ENCODE results near the gene TAS2R40.
"Not testable (repeated sequence)": the region's sequence is repeated elsewhere in the genome, so short reads cannot be mapped to it uniquely, and the experiment has no call there.

The TAS2R40 gene

DNA sequence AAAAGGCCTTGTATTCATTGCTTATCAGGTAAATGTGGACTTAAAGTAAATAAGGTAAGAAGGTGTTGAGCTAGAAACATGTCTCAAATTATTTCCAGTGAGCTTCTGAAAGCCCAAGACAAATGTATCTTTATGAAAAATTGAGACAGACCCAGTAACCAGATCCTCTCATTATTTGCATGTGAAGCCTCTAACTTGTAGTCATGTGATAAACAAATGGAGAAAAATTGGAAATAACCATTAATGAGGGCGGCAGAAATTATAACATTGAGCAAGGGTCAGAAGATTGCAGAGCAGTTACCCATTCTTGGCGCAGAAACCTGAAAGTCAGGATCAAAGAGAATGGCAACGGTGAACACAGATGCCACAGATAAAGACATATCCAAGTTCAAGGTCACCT, at the start of gene TAS2R40:
TAS2R40 (plus strand) TSS at position 301 of the 400 bp plus-strand sequence; CDS start at position 343, 42 bp downstream.
- Histone ChIP-seq H3K36me3 (ENCODE audit: control insufficient read depth in 5 of 5, insufficient read depth in 5 of 5, low read length in 5 of 5) (no peaks in the 10 kb centered on the region), H3K27me3 (ENCODE audit: control insufficient read depth in 5 of 5, insufficient read depth in 4 of 5, low read length in 5 of 5) (no peaks in the 10 kb centered on the region), H3K9ac (ENCODE audit: low read length in 5 of 5) (no peak within 1 kb of the TSS), H3K4me1 (ENCODE audit: control insufficient read depth in 5 of 5, insufficient read depth in 5 of 5, low read length in 5 of 5) (peaks cover 0 to 4% (median 0%) of the 10 kb centered on the region in 5 donors), H3K9me3 (ENCODE audit: control insufficient read depth in 5 of 5, low read length in 5 of 5) (no peaks in the 10 kb centered on the region), H3K4me3 (ENCODE audit: low read depth in 1 of 5, low read length in 5 of 5) (no peak within 1 kb of the TSS), H3K27ac (ENCODE audit: low read depth, low read length) (no peak within 1 kb of the TSS)

DNA sequence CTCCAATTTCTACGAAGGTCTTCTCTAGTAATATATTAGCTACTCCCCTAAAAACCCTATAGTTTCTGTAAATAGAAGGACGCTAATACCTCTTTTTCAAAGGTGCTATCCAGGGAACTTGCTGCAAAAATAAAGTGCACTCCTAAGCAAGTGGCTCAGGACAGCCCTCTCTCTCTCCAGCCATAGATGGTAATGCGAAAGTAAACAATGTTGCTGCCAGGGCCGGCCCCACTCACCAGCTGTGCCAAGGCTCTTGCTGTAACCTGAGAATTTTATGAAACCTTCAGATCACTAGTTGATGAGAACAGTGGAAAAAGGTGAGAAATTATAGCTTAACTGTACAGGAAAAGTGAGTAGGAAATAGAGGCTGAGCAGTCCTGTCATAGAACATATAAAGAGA, 49.5 kb upstream of the TAS2R40 start:
- peaks cover 0 to 5% (median 0%) of the 10 kb centered on the region in 5 donors for H3K9me3 ChIP-seq (ENCODE audit: control insufficient read depth in 5 of 5, low read length in 5 of 5)
- H3K4me1 ChIP-seq (ENCODE audit: control insufficient read depth in 5 of 5, insufficient read depth in 5 of 5, low read length in 5 of 5), result peaks cover 0 to 4% (median 2%) of the 10 kb centered on the region in 5 donors
- H3K36me3 ChIP-seq (ENCODE audit: control insufficient read depth in 5 of 5, insufficient read depth in 5 of 5, low read length in 5 of 5), result no peaks in the 10 kb centered on the region
- H3K9ac ChIP-seq (ENCODE audit: low read length in 5 of 5), result no peak overlapping the region
- no peak overlapping the region for H3K4me3 ChIP-seq (ENCODE audit: low read depth in 1 of 5, low read length in 5 of 5)
- H3K27ac ChIP-seq (ENCODE audit: low read depth, low read length), result no peak overlapping the region
- H3K27me3 ChIP-seq (ENCODE audit: control insufficient read depth in 5 of 5, insufficient read depth in 4 of 5, low read length in 5 of 5), result no peaks in the 10 kb centered on the region

DNA sequence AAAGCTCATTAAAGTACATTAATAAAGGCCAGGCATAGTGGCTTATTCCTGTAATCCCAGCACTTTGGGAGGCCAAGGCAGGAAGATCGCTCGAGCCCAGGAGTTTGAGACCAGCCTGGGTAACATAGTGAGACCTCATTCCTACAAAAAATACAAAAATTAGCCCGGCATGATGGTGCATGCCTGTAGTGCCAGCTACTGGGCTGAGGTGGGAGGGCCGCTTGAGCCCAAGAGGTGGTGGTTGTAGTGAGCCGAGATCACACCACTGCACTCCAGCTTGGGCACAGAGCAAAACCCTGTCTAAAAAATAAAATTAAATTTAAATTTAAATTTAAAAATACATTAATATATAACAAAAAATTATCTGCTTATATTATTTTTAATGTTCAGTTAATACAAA, 45.7 kb upstream of the TAS2R40 start:
- Histone ChIP-seq H3K27me3 (ENCODE audit: control insufficient read depth in 5 of 5, insufficient read depth in 4 of 5, low read length in 5 of 5) (no peaks in the 10 kb centered on the region), H3K9me3 (ENCODE audit: control insufficient read depth in 5 of 5, low read length in 5 of 5) (peaks cover 0 to 15% (median 6%) of the 10 kb centered on the region in 5 donors), H3K36me3 (ENCODE audit: control insufficient read depth in 5 of 5, insufficient read depth in 5 of 5, low read length in 5 of 5) (no peaks in the 10 kb centered on the region), H3K9ac (ENCODE audit: low read length in 5 of 5) (no peak overlapping the region), H3K4me1 (ENCODE audit: control insufficient read depth in 5 of 5, insufficient read depth in 5 of 5, low read length in 5 of 5) (peaks cover 0 to 4% (median 2%) of the 10 kb centered on the region in 5 donors), H3K4me3 (ENCODE audit: low read depth in 1 of 5, low read length in 5 of 5) (no peak overlapping the region), H3K27ac (ENCODE audit: low read depth, low read length) (no peak overlapping the region)

DNA sequence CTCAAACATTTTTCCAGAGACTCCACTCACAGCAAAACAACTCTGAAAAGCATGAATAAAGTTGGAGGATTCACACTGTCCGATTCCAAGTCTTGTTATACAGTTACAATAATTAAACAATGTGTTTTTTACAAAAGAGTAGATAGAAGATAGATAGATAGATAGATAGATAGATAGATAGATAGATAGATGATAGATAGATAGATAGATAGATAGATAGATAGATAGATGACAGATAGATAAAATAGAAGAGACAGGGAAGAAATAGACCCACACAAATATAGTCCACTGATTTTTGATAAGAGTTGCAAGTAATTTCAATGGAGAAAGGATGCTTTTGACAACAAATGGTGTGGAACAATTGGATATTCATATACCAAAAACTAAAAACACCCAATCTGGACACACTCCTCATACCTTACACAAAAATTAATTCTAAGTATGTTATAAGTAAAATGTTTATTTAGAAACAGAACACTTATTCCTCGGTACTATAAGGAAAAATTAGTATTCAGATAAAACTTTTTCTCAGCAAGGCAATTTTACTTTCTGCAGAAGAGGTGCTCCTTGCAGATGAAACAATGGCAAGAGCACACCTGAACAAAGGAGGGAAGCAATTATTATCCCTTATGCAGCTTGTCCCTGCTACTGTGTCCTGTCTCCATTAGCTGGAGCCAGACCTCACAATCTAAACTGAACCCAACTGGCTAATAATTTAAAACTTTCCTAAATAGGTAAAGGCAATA, 44.3 kb upstream of the TAS2R40 start:
- Histone ChIP-seq H3K4me1 (ENCODE audit: control insufficient read depth in 5 of 5, insufficient read depth in 5 of 5, low read length in 5 of 5) (no peaks in the 10 kb centered on the region), H3K27me3 (ENCODE audit: control insufficient read depth in 5 of 5, insufficient read depth in 4 of 5, low read length in 5 of 5) (no peaks in the 10 kb centered on the region), H3K36me3 (ENCODE audit: control insufficient read depth in 5 of 5, insufficient read depth in 5 of 5, low read length in 5 of 5) (no peaks in the 10 kb centered on the region), H3K27ac (ENCODE audit: low read depth, low read length) (no peak overlapping the region), H3K9ac (ENCODE audit: low read length in 5 of 5) (no peak overlapping the region), H3K9me3 (ENCODE audit: control insufficient read depth in 5 of 5, low read length in 5 of 5) (peaks cover 0 to 15% (median 6%) of the 10 kb centered on the region in 5 donors), H3K4me3 (ENCODE audit: low read depth in 1 of 5, low read length in 5 of 5) (no peak overlapping the region)

DNA sequence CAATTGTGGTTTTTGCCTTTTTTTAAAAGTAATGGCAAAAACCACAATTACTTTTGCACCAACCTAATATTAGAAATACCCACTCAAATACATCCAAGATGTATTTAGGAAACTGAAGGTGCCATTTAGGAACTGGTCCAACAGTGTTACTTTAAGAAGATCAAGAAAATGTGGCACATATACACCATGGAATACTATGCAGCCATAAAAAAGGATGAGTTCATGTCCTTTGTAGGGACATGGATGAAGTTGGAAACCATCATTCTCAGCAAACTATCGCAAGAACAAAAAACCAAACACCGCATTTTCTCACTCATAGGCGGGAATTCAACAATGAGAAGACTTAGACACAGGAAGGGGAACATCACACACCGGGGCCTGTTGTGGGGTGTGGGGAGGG, 41.1 kb upstream of the TAS2R40 start:
- not testable (repeated sequence) for H3K4me1 ChIP-seq (ENCODE audit: control insufficient read depth in 5 of 5, insufficient read depth in 5 of 5, low read length in 5 of 5); H3K36me3 ChIP-seq (ENCODE audit: control insufficient read depth in 5 of 5, insufficient read depth in 5 of 5, low read length in 5 of 5); H3K27me3 ChIP-seq (ENCODE audit: control insufficient read depth in 5 of 5, insufficient read depth in 4 of 5, low read length in 5 of 5); H3K27ac ChIP-seq (ENCODE audit: low read depth, low read length); H3K4me3 ChIP-seq (ENCODE audit: low read depth in 1 of 5, low read length in 5 of 5); H3K9ac ChIP-seq (ENCODE audit: low read length in 5 of 5)
- H3K9me3 ChIP-seq (ENCODE audit: control insufficient read depth in 5 of 5, low read length in 5 of 5), result peaks cover 0 to 15% (median 6%) of the 10 kb centered on the region in 5 donors

DNA sequence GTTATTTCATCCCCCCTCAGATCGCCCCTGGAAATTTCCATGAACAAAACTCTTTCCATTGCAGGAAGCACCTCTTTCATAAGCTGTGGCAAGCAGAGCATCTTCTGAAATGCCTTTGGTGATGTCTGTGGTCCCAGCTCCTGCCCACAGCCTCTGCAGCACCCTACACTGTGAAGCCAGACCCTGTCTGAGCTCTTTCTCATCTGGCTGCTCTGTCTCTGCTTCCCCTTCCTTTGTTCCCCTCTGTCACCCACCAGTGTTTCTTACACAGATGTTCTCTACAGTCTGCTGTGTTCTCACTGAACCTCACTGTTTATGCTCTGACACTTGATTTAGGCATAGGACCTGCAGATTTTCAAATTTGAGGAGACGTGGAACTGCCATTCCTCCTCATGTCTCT, 40.5 kb upstream of the TAS2R40 start:
- Histone ChIP-seq H3K4me1 (ENCODE audit: control insufficient read depth in 5 of 5, insufficient read depth in 5 of 5, low read length in 5 of 5) (no peaks in the 10 kb centered on the region), H3K27ac (ENCODE audit: low read depth, low read length) (no peak overlapping the region), H3K27me3 (ENCODE audit: control insufficient read depth in 5 of 5, insufficient read depth in 4 of 5, low read length in 5 of 5) (no peaks in the 10 kb centered on the region), H3K9me3 (ENCODE audit: control insufficient read depth in 5 of 5, low read length in 5 of 5) (peaks cover 0 to 15% (median 6%) of the 10 kb centered on the region in 5 donors), H3K4me3 (ENCODE audit: low read depth in 1 of 5, low read length in 5 of 5) (no peak overlapping the region), H3K9ac (ENCODE audit: low read length in 5 of 5) (no peak overlapping the region), H3K36me3 (ENCODE audit: control insufficient read depth in 5 of 5, insufficient read depth in 5 of 5, low read length in 5 of 5) (no peaks in the 10 kb centered on the region)

DNA sequence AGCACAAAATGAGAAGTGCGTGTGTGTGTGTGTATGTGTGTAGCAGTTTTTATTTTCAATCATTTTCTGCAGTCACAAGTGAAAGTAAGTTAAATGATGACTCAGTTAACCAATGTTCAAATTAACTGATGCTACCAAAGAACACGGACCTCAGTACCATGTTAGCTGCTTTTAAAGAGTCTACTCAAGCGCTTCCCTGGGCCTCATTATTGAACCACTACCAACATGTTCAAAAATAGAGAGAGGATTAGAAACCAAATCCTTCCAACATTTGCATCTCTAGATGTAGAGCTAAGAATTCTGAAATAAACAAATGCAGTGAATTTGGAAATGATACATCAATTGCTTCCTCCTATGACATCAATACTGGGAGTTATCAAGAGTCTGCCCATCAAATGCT, 38.8 kb upstream of the TAS2R40 start, which contains the start of gene TAS2R39:
TAS2R39 (plus strand) TSS at position 396 of the 400 bp plus-strand sequence; CDS start at position 396, 0 bp downstream.
- no peaks in the 10 kb centered on the region for H3K36me3 ChIP-seq (ENCODE audit: control insufficient read depth in 5 of 5, insufficient read depth in 5 of 5, low read length in 5 of 5)
- no peak within 1 kb of the TSS for H3K27ac ChIP-seq (ENCODE audit: low read depth, low read length)
- H3K4me1 ChIP-seq (ENCODE audit: control insufficient read depth in 5 of 5, insufficient read depth in 5 of 5, low read length in 5 of 5), result no peaks in the 10 kb centered on the region
- no peak within 1 kb of the TSS for H3K4me3 ChIP-seq (ENCODE audit: low read depth in 1 of 5, low read length in 5 of 5)
- H3K9ac ChIP-seq (ENCODE audit: low read length in 5 of 5), result no peak within 1 kb of the TSS
- H3K27me3 ChIP-seq (ENCODE audit: control insufficient read depth in 5 of 5, insufficient read depth in 4 of 5, low read length in 5 of 5), result no peaks in the 10 kb centered on the region
- peaks cover 0 to 6% (median 0%) of the 10 kb centered on the region in 5 donors for H3K9me3 ChIP-seq (ENCODE audit: control insufficient read depth in 5 of 5, low read length in 5 of 5)

DNA sequence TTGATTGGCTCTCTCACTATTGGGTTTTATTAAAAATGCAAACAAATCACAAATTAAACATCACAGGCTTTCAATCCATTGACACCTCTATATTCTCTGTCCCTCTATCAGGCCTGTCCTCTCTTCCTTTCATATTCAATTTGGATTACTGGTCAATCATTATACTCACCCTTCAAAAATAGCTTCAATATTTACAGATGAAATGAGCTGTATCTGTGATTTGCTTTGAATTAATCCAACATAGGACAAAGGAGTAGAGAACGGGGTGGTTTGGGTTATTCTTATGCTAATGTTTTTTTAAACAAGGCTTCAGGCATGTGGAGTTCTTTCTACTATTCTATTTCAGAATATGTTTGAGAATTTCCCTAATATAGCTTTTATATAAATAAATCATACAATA, 36.3 kb upstream of the TAS2R40 start:
- H3K27ac ChIP-seq (ENCODE audit: low read depth, low read length), result no peak overlapping the region
- no peak overlapping the region for H3K4me3 ChIP-seq (ENCODE audit: low read depth in 1 of 5, low read length in 5 of 5)
- no peak overlapping the region for H3K9ac ChIP-seq (ENCODE audit: low read length in 5 of 5)
- H3K9me3 ChIP-seq (ENCODE audit: control insufficient read depth in 5 of 5, low read length in 5 of 5), result peaks cover 0 to 3% (median 0%) of the 10 kb centered on the region in 5 donors
- H3K27me3 ChIP-seq (ENCODE audit: control insufficient read depth in 5 of 5, insufficient read depth in 4 of 5, low read length in 5 of 5), result no peaks in the 10 kb centered on the region
- H3K4me1 ChIP-seq (ENCODE audit: control insufficient read depth in 5 of 5, insufficient read depth in 5 of 5, low read length in 5 of 5), result no peaks in the 10 kb centered on the region
- no peaks in the 10 kb centered on the region for H3K36me3 ChIP-seq (ENCODE audit: control insufficient read depth in 5 of 5, insufficient read depth in 5 of 5, low read length in 5 of 5)

DNA sequence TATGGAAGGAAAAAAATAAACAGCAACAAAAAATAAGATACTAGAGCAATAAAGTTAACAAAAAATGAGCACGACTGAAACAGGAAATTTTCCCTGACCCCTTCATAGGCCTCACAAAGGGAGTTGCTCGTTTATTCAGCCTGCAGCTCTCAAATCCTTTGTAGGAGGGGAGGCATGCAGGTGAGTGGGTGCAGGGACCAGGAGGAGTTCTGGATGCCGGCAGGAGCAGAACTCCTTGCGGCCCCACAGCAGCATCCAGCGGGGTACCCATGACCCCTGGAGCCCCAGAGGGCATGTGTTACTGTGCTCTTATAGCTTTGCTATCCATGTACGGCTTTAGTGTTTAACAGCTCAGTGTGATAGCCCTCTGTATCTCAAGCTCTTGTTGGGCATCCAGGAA, 32.8 kb upstream of the TAS2R40 start:
- Histone ChIP-seq H3K4me1 (ENCODE audit: control insufficient read depth in 5 of 5, insufficient read depth in 5 of 5, low read length in 5 of 5) (no peaks in the 10 kb centered on the region), H3K36me3 (ENCODE audit: control insufficient read depth in 5 of 5, insufficient read depth in 5 of 5, low read length in 5 of 5) (no peaks in the 10 kb centered on the region), H3K9me3 (ENCODE audit: control insufficient read depth in 5 of 5, low read length in 5 of 5) (no peaks in the 10 kb centered on the region), H3K4me3 (ENCODE audit: low read depth in 1 of 5, low read length in 5 of 5) (no peak overlapping the region), H3K27me3 (ENCODE audit: control insufficient read depth in 5 of 5, insufficient read depth in 4 of 5, low read length in 5 of 5) (no peaks in the 10 kb centered on the region), H3K27ac (ENCODE audit: low read depth, low read length) (no peak overlapping the region), H3K9ac (ENCODE audit: low read length in 5 of 5) (no peak overlapping the region)

DNA sequence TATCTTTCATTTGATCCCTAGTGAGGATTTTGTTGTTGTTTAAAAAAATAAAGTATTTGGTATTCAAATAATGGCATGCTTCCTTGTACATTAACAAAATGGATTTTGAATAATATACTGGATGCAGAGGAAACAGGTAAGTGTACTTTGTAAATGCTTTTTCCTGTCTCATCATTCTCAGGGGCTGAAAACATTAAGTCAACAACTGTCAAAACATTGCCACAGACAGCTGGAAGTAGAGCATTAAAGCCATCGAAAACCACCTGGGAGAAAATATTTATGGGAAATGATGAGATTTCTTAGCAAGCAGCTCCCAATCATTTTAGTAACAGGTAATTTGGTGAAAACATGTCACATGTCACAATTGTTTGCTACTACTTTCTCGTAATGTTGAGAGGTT, 28.0 kb upstream of the TAS2R40 start:
- H3K9ac ChIP-seq (ENCODE audit: low read length in 5 of 5), result no peak overlapping the region
- H3K36me3 ChIP-seq (ENCODE audit: control insufficient read depth in 5 of 5, insufficient read depth in 5 of 5, low read length in 5 of 5), result no peaks in the 10 kb centered on the region
- H3K27ac ChIP-seq (ENCODE audit: low read depth, low read length), result no peak overlapping the region
- H3K9me3 ChIP-seq (ENCODE audit: control insufficient read depth in 5 of 5, low read length in 5 of 5), result peaks cover 0 to 6% (median 0%) of the 10 kb centered on the region in 5 donors
- no peaks in the 10 kb centered on the region for H3K4me1 ChIP-seq (ENCODE audit: control insufficient read depth in 5 of 5, insufficient read depth in 5 of 5, low read length in 5 of 5)
- no peaks in the 10 kb centered on the region for H3K27me3 ChIP-seq (ENCODE audit: control insufficient read depth in 5 of 5, insufficient read depth in 4 of 5, low read length in 5 of 5)
- H3K4me3 ChIP-seq (ENCODE audit: low read depth in 1 of 5, low read length in 5 of 5), result no peak overlapping the region
